ENCODE data around the gene TLCD3B.

DNA sequence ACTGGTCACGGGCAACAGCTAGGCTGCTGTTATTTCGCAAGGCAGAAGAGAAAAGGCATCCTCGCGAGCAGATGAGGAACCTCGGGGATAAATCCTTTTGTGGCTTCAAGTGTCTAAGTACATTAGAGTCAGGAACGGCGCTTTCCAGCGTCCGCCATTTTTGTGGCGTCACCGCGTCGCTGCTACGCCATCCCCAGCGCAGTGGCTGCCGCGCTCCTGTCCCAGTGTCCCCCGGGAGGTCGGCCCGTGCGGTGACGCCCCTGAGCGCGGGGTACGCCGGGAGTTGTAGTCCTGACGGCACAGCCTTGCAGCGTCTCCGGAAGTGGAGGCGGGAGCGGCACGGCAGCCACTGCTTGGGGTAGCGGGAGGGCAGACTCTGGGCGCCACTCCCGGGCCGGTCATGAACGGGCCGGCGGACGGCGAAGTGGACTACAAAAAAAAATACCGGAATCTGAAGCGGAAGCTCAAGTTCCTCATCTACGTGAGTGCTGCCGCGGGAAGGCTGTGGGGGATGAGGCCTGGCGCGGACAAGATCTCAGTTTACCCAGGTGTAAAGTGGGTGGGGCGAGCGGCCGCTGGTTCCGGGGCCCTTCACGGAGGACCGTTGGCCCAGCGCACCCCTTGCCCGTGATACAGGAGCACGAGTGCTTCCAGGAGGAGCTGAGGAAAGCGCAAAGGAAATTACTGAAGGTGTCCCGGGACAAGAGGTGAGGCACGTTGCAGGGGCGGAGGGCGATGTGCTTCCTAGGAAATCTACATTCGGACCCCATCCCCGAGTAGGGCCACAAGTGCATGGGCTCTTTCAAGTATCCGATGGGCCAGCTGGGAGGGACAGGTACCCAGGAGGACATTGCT lies 34.9 kb downstream of the TLCD3B start, which contains the start of gene INO80E:
- TF ChIP-seq, protein P1, sequence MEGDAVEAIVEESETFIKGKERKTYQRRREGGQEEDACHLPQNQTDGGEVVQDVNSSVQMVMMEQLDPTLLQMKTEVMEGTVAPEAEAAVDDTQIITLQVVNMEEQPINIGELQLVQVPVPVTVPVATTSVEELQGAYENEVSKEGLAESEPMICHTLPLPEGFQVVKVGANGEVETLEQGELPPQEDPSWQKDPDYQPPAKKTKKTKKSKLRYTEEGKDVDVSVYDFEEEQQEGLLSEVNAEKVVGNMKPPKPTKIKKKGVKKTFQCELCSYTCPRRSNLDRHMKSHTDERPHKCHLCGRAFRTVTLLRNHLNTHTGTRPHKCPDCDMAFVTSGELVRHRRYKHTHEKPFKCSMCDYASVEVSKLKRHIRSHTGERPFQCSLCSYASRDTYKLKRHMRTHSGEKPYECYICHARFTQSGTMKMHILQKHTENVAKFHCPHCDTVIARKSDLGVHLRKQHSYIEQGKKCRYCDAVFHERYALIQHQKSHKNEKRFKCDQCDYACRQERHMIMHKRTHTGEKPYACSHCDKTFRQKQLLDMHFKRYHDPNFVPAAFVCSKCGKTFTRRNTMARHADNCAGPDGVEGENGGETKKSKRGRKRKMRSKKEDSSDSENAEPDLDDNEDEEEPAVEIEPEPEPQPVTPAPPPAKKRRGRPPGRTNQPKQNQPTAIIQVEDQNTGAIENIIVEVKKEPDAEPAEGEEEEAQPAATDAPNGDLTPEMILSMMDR (IDR thresholded peaks at IDR 0.05), result peak in 2 of 6 experiments; percentile 21 to 38
- TF ChIP-seq POLR2A (IDR thresholded peaks at IDR 0.05) (peak in 2 of 4 donors; percentile 27 to 64), EP300 (IDR thresholded peaks at IDR 0.05) (peak in 1 of 4 donors; percentile 34)

All from upper lobe of left lung (tissue), 4 donors.